Sigmoid colon (tissue), 3 donors: Measurements from ENCODE around the gene IARS1.

Source experiments
- CTCF ChIP-seq, 4 experiments: fragments of 450-650 bp in 3 of 4; fragments of 200-600 bp in 1 of 4; IDR thresholded peaks; one replicate each; pipeline ENCODE4 v1.5.1; 2016 to 2019; ENCODE audit warnings: antibody characterized with exemption in 4 of 4, mild to moderate bottlenecking in 3 of 4, moderate library complexity in 2 of 4
- POLR2A ChIP-seq, 2 donors: fragments of 450-650 bp; IDR thresholded peaks; one replicate each; pipeline ENCODE4 v1.6.1; 2016; ENCODE audit warnings: antibody characterized with exemption in 2 of 2, mild to moderate bottlenecking in 2 of 2, moderate library complexity in 2 of 2

- TF ChIP-seq POLR2A (IDR thresholded peaks at IDR 0.05) (no peak), CTCF (IDR thresholded peaks at IDR 0.05) (no peak)
Measured at GRCh38 chr9:92332577-92333281, 39.2 kb upstream of the IARS1 start.
